Measurements from ENCODE around the gene FAM222B. TPM values are rescaled to one million over a fixed set of nuclear protein-coding genes. Genes with fewer than 3 reads are reported as not detected.
"Not testable (repeated sequence)": the region's sequence is repeated elsewhere in the genome, so short reads cannot be mapped to it uniquely, and the experiment has no call there.

Gene FAM222B
- total RNA-seq, 3 donors from 2014 or later: 23.5 to 26.4 (median 24.9) TPM

- peak overlapping the region; percentile 33 for H3K4me3 Mint-ChIP-seq
- no peak for ATAC-seq
Measured at GRCh38 chr17:28729950-28730330, 112.7 kb downstream of the FAM222B start.

GRCh38 chr17:28728364-28729200 is 114.0 kb downstream of the FAM222B start, which contains the start of gene NEK8:
Gene NEK8, plus strand, starts transcription at chr17:28728788. Its CDS starts 26 bp downstream, at chr17:28728814.
- Mint-ChIP-seq H3K4me1 (ENCODE audit: low read depth) (peaks cover 32% of the 10 kb centered on the region), H3K9me3 (no peaks in the 10 kb centered on the region), H3K36me3 (ENCODE audit: insufficient read depth) (peaks cover 19% of the 10 kb centered on the region), H3K27me3 (ENCODE audit: low read depth) (no peaks in the 10 kb centered on the region), H3K4me3 (peak within 1 kb of the TSS; percentile 94)
- DNase-seq (peak; percentile 98), ATAC-seq (peak; percentile 39 to 41)

More at GRCh38 chr17:28729950-28730330, 112.7 kb downstream of the FAM222B start:
- Mint-ChIP-seq H3K9me3 (no peaks in the 10 kb centered on the region), H3K27me3 (ENCODE audit: low read depth) (no peaks in the 10 kb centered on the region), H3K36me3 (ENCODE audit: insufficient read depth) (peaks cover 8% of the 10 kb centered on the region), H3K4me1 (ENCODE audit: low read depth) (peaks cover 23% of the 10 kb centered on the region)
- DNase-seq: no peak

GRCh38 chr17:28726627-28727491 is 115.7 kb downstream of the FAM222B start:
- DNase-seq: peak; percentile 89
- peak overlapping the region; percentile 94 for H3K4me3 Mint-ChIP-seq

GRCh38 chr17:28726226-28726626 is 116.4 kb downstream of the FAM222B start, which contains the start of gene TLCD1:
Gene TLCD1, minus strand, starts transcription at chr17:28726233. Its CDS starts 136 bp downstream, at chr17:28726097.
- DNase-seq: peak; percentile 56

More at GRCh38 chr17:28726627-28727491, 115.7 kb downstream of the FAM222B start:
- Mint-ChIP-seq H3K4me1 (ENCODE audit: low read depth) (peaks cover 45% of the 10 kb centered on the region), H3K36me3 (ENCODE audit: insufficient read depth) (peaks cover 32% of the 10 kb centered on the region), H3K27me3 (ENCODE audit: low read depth) (no peaks in the 10 kb centered on the region), H3K9me3 (no peaks in the 10 kb centered on the region)
- peak; percentile 26 to 31 for ATAC-seq

GRCh38 chr17:28725660-28726225 is 116.8 kb downstream of the FAM222B start:
- DNase-seq: peak; percentile 34
- peak; percentile 9 to 11 for ATAC-seq
- peaks cover 43% of the 10 kb centered on the region for H3K36me3 Mint-ChIP-seq (ENCODE audit: insufficient read depth)
- H3K4me3 Mint-ChIP-seq: peak overlapping the region; percentile 100
- no peaks in the 10 kb centered on the region for H3K27me3 Mint-ChIP-seq (ENCODE audit: low read depth)
- peaks cover 49% of the 10 kb centered on the region for H3K4me1 Mint-ChIP-seq (ENCODE audit: low read depth)
- no peaks in the 10 kb centered on the region for H3K9me3 Mint-ChIP-seq

More at GRCh38 chr17:28726226-28726626, 116.4 kb downstream of the FAM222B start, which contains the start of gene TLCD1:
- no peaks in the 10 kb centered on the region for H3K9me3 Mint-ChIP-seq
- ATAC-seq: peak; percentile 34 to 45
- peak within 1 kb of the TSS; percentile 100 for H3K4me3 Mint-ChIP-seq
- no peaks in the 10 kb centered on the region for H3K27me3 Mint-ChIP-seq (ENCODE audit: low read depth)
- peaks cover 38% of the 10 kb centered on the region for H3K36me3 Mint-ChIP-seq (ENCODE audit: insufficient read depth)
- peaks cover 46% of the 10 kb centered on the region for H3K4me1 Mint-ChIP-seq (ENCODE audit: low read depth)

- ATAC-seq (no peak), DNase-seq (no peak)
- Mint-ChIP-seq H3K9me3 (no peaks in the 10 kb centered on the region), H3K4me3 (peak overlapping the region; percentile 100), H3K36me3 (ENCODE audit: insufficient read depth) (peaks cover 49% of the 10 kb centered on the region), H3K4me1 (ENCODE audit: low read depth) (peaks cover 52% of the 10 kb centered on the region), H3K27me3 (ENCODE audit: low read depth) (no peaks in the 10 kb centered on the region)
Measured at GRCh38 chr17:28725166-28725659, 117.4 kb downstream of the FAM222B start.

- peaks cover 53% of the 10 kb centered on the region for H3K36me3 Mint-ChIP-seq (ENCODE audit: insufficient read depth)
- peak overlapping the region; percentile 100 for H3K4me3 Mint-ChIP-seq
- ATAC-seq (no peak), DNase-seq (no peak)
- peaks cover 49% of the 10 kb centered on the region for H3K4me1 Mint-ChIP-seq (ENCODE audit: low read depth)
- H3K27me3 Mint-ChIP-seq (ENCODE audit: low read depth): no peaks in the 10 kb centered on the region
- no peaks in the 10 kb centered on the region for H3K9me3 Mint-ChIP-seq
Measured at GRCh38 chr17:28724500-28725165, 118.0 kb downstream of the FAM222B start.

GRCh38 chr17:28723836-28724499 is 118.6 kb downstream of the FAM222B start:
- not testable (repeated sequence) for DNase-seq; H3K27me3 Mint-ChIP-seq (ENCODE audit: low read depth); H3K9me3 Mint-ChIP-seq; ATAC-seq
- peaks cover 53% of the 10 kb centered on the region for H3K36me3 Mint-ChIP-seq (ENCODE audit: insufficient read depth)
- H3K4me3 Mint-ChIP-seq: peak overlapping the region; percentile 100
- peaks cover 48% of the 10 kb centered on the region for H3K4me1 Mint-ChIP-seq (ENCODE audit: low read depth)

GRCh38 chr17:28723159-28723835 is 119.3 kb downstream of the FAM222B start:
- H3K9me3 Mint-ChIP-seq: no peaks in the 10 kb centered on the region
- ATAC-seq (no peak), DNase-seq (no peak)
- H3K4me3 Mint-ChIP-seq: peak overlapping the region; percentile 100
- H3K4me1 Mint-ChIP-seq (ENCODE audit: low read depth): peaks cover 51% of the 10 kb centered on the region
- peaks cover 53% of the 10 kb centered on the region for H3K36me3 Mint-ChIP-seq (ENCODE audit: insufficient read depth)
- peaks cover 1% of the 10 kb centered on the region for H3K27me3 Mint-ChIP-seq (ENCODE audit: low read depth)

- DNase-seq (no peak), ATAC-seq (no peak)
- Mint-ChIP-seq H3K4me3 (peak overlapping the region; percentile 100), H3K9me3 (no peaks in the 10 kb centered on the region), H3K27me3 (ENCODE audit: low read depth) (peaks cover 3% of the 10 kb centered on the region), H3K36me3 (ENCODE audit: insufficient read depth) (peaks cover 53% of the 10 kb centered on the region), H3K4me1 (ENCODE audit: low read depth) (peaks cover 49% of the 10 kb centered on the region)
Measured at GRCh38 chr17:28722417-28723158, 120.0 kb downstream of the FAM222B start.

GRCh38 chr17:28720997-28721329 is 121.6 kb downstream of the FAM222B start:
- ATAC-seq; DNase-seq; H3K9me3 Mint-ChIP-seq; H3K27me3 Mint-ChIP-seq (ENCODE audit: low read depth): not testable (repeated sequence)
- peaks cover 45% of the 10 kb centered on the region for H3K4me1 Mint-ChIP-seq (ENCODE audit: low read depth)
- peaks cover 53% of the 10 kb centered on the region for H3K36me3 Mint-ChIP-seq (ENCODE audit: insufficient read depth)
- peak overlapping the region; percentile 100 for H3K4me3 Mint-ChIP-seq
